Dendritic cell treated with granulocyte-macrophage colony-stimulating factor and Interleukin-4, amounts not matched to agents 40 ng/mL and 50 ng/mL, for 4 days (primary cell): ENCODE measurements around the gene FOXP2.

Experiments
- H3K27ac Mint-ChIP-seq: one replicate; pipeline ENCODE4 v1.8.0; 2022; ENCODE audit warnings: mild to moderate bottlenecking, mixed read lengths
- H3K27me3 Mint-ChIP-seq: one replicate; pipeline ENCODE4 v1.8.0; 2022; ENCODE audit warnings: mild to moderate bottlenecking, mixed read lengths
- H3K36me3 Mint-ChIP-seq: one replicate; pipeline ENCODE4 v1.8.0; 2022; ENCODE audit warnings: low read depth, mixed read lengths
- H3K4me1 Mint-ChIP-seq: one replicate; pipeline ENCODE4 v1.8.0; 2022; ENCODE audit warnings: low read depth, mixed read lengths
- H3K4me3 Mint-ChIP-seq: one replicate; pipeline ENCODE4 v1.8.0; 2022; ENCODE audit warnings: mild to moderate bottlenecking, moderate library complexity, mixed read lengths
- H3K9me3 Mint-ChIP-seq: one replicate; pipeline ENCODE4 v1.8.0; 2022; ENCODE audit warnings: mixed read lengths
- intact Hi-C: fragments of 100-400 bp; cut with micrococcal nuclease; formaldehyde crosslinking; loops from one replicate; pipeline ENCODE4 v1.15.0; 2022

Gene FOXP2

DNA sequence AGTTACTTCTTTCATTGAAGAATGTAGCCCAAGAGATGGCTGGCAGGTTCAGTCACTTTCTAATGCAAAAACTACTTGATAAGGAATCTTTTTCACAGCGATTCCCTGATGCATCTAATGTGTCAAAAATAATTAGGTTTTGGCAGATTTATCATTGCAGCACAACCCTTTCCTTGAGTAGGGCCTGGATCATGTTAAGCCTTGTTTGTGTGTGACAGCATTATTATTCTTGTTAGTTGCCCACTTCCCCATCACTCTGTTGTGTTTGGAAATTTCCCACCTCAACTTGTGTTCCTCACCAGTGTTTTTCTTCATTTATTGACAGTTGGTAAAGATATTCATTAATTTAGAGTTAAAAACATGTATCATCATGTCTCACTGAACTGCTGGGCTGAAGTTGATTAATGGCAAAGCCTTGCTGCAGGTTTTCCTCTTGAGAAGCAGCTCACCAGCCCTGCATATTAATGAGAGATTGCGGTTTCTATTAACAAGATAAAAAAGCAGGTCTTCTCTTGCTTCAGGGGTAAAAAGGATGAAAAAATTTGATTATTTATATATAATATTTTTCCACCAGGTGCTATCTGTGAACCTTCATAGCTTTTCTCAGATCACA lies 273.9 kb downstream of the FOXP2 start:
- Mint-ChIP-seq H3K4me3 (no peak overlapping the region), H3K27me3 (no peaks in the 10 kb centered on the region), H3K36me3 (no peaks in the 10 kb centered on the region), H3K4me1 (no peaks in the 10 kb centered on the region), H3K27ac (no peak overlapping the region), H3K9me3 (no peaks in the 10 kb centered on the region)
- intact Hi-C loops = no loop called here

DNA sequence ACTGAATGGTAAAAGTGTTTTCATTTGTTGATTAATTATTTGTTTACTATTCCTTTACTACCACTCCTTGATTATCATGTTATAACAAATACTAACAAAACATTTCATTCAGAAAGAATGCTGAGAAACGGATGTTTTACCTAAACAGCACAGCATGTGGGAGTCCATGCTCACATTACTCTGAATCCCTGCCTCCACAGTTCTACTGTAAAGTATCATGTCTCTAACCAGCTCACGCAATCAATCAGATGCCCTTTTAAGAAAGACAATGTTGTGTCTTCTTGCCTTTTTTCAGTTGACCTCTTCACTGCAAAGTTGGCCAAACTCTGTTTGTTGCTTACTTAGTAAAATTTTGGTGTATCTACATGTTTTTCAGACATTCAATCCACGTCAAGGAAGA lies 274.8 kb downstream of the FOXP2 start:
- Mint-ChIP-seq H3K9me3 (no peaks in the 10 kb centered on the region), H3K27me3 (no peaks in the 10 kb centered on the region), H3K4me3 (no peak overlapping the region), H3K4me1 (no peaks in the 10 kb centered on the region), H3K36me3 (no peaks in the 10 kb centered on the region), H3K27ac (no peak overlapping the region)
- intact Hi-C loops = no loop called here

DNA sequence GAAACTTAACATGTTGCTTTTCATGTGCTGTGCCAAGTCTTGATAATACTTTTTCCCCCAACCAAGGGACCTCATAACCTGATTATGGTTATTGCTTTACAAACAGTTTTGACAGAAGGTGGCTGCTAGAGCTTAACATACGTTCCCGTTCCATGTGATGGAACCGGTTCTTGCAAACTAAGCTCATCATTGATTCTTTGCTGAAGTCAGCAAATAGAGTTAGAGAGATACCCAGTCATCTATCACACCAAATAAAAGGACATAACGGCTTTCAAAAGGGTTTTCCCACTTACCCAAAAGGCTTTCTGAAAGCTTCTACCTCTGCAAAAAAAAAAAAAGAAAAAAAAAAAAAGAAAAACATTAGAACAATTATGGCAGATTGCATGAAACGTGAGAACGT lies 277.0 kb downstream of the FOXP2 start:
- Mint-ChIP-seq H3K27ac (no peak overlapping the region), H3K36me3 (no peaks in the 10 kb centered on the region), H3K4me3 (no peak overlapping the region), H3K9me3 (no peaks in the 10 kb centered on the region), H3K27me3 (no peaks in the 10 kb centered on the region), H3K4me1 (no peaks in the 10 kb centered on the region)
- intact Hi-C loops = no loop called here

DNA sequence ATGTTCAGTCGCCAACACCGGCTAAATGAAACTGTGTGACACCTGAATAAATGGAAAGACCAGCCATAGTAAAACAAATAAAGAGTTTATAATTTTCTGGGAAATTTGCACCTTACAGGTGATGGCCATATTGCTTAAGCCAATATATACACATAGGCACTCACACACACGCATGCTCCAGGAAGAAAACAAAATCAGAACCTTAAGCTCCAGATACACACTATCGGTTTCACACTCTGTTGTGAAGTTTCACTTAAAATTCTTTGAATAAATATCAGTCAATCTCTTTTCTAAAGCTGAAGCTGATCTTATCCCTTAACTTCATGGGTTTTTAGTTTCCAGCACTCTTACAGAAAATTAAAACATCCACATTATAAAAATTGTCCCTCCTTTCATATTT lies 280.6 kb downstream of the FOXP2 start:
- intact Hi-C loops = no loop called here
- H3K9me3 Mint-ChIP-seq = no peaks in the 10 kb centered on the region
- no peaks in the 10 kb centered on the region for H3K4me1 Mint-ChIP-seq
- H3K27me3 Mint-ChIP-seq = no peaks in the 10 kb centered on the region
- no peak overlapping the region for H3K27ac Mint-ChIP-seq
- no peak overlapping the region for H3K4me3 Mint-ChIP-seq
- H3K36me3 Mint-ChIP-seq = no peaks in the 10 kb centered on the region

DNA sequence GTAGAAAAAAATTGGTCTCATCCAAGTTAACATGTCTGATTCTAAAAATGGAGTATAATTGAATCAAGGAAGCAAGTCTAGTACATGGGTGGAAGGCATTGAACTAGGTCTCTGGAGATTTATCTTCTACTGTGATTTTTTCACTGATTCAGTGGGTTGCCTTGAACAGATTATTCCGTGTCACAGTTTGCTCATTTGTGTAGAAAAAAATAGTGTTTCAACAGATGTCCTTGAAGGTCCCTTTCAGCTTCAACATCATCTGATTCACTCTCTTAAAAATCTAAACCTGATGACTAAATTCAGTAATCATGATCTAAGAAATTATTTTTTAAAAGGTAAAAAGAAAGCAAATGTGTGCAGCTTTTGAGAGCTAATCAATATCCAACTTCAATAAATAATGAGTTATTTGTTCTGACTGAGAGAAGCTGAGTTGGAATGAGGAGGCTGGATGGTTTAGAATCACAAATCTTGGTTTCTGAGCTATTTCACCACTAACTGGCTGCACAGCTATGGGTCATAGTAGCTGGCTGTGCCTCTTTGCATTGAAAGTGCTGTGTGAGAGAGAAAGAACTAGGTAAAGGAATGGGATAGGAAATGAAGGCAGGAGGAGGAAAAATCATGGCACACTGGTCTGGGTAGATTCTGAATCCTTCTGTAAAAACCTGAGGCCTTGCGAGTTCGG lies 285.8 kb downstream of the FOXP2 start:
- no peaks in the 10 kb centered on the region for H3K4me1 Mint-ChIP-seq
- peaks cover 12% of the 10 kb centered on the region for H3K9me3 Mint-ChIP-seq
- no peaks in the 10 kb centered on the region for H3K36me3 Mint-ChIP-seq
- intact Hi-C loops = no loop called here
- H3K27ac Mint-ChIP-seq = no peak overlapping the region
- no peaks in the 10 kb centered on the region for H3K27me3 Mint-ChIP-seq
- H3K4me3 Mint-ChIP-seq = no peak overlapping the region

DNA sequence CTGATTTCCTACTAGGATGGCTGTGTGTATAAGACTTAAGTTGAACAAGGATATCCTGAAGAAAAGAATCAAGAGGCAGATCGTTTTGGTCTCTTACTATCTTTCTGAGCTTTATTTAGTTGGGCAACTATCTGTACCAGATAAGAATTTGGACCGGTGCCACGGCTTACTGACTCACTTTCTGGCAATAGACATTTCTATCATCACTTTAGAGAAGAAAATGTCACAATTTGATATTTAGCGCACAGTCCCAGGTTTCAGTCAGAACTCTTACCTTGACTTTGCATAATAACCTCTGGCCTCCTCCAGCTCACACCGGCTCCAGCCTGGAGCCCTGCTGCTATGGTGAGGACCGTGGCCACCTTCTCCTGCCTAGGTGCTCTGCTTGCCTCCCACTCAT lies 289.1 kb downstream of the FOXP2 start:
- Mint-ChIP-seq H3K9me3 (peaks cover 13% of the 10 kb centered on the region), H3K27ac (no peak overlapping the region), H3K36me3 (no peaks in the 10 kb centered on the region), H3K27me3 (no peaks in the 10 kb centered on the region), H3K4me3 (no peak overlapping the region), H3K4me1 (no peaks in the 10 kb centered on the region)
- intact Hi-C loops = no loop called here

DNA sequence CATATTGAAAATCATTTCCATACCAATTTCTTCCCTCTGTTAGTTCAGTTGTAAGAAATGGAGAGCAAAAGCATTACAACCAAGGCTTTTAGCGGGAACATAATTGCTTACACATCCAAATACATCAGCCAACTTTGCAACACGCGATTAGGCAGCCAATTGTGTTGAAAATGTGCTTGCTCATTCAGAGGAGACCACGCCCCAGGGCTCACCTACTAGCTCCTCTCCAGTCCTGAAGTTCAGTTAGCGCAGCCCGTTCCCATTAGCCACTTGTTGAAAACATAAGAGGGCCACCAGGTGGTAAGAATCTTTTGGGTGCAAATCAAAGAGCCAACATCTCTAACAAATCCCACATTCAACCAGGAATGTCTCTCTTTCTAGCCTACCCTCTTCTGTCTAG lies 294.0 kb downstream of the FOXP2 start:
- H3K27me3 Mint-ChIP-seq = no peaks in the 10 kb centered on the region
- no peak overlapping the region for H3K4me3 Mint-ChIP-seq
- no peak overlapping the region for H3K27ac Mint-ChIP-seq
- H3K36me3 Mint-ChIP-seq = no peaks in the 10 kb centered on the region
- intact Hi-C loops = no loop called here
- H3K4me1 Mint-ChIP-seq = no peaks in the 10 kb centered on the region
- H3K9me3 Mint-ChIP-seq = peaks cover 16% of the 10 kb centered on the region

DNA sequence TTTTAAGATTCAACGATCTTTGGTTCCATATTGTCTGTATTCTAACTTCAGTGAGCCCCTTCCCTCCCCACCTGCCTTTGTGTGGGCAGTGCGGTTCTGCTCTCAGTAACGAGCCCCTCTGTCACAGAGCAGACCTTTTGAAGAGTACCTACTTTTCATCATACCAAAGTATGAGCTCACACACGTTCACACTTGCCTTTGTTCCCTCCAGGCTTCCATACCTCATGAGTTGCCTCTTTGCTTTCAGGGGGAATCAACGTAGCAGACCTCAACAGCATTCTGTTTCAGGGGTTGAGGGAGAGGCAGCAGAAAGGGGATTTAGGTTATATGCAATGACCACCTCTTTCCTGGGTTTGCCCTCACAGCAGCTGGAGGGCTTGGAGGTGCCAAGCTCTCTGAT lies 295.9 kb downstream of the FOXP2 start:
- Mint-ChIP-seq H3K4me1 (no peaks in the 10 kb centered on the region), H3K36me3 (no peaks in the 10 kb centered on the region), H3K27me3 (no peaks in the 10 kb centered on the region), H3K4me3 (no peak overlapping the region), H3K27ac (no peak overlapping the region), H3K9me3 (peaks cover 8% of the 10 kb centered on the region)
- intact Hi-C loops = no loop called here

DNA sequence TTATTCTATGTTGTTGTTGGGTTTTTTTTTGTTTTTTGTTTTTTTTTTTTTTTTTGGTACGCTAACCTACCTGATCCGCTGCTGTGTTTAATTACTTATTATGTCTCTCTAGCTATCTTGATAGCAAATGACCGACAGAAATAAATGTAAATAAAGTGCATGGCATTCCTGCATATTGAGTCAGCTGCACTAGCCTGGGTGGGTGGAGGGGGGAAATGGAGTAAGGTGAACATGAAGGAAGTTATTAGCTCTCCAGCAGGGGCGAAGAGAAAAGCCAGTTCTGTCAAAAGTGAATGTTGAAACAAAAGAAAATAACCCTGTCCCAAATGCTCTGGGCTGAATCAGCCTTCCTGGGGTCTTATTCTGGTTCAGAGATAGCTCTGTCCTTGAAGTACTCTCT lies 296.6 kb downstream of the FOXP2 start:
- no peak overlapping the region for H3K27ac Mint-ChIP-seq
- intact Hi-C loops = no loop called here
- no peaks in the 10 kb centered on the region for H3K4me1 Mint-ChIP-seq
- no peaks in the 10 kb centered on the region for H3K36me3 Mint-ChIP-seq
- peaks cover 8% of the 10 kb centered on the region for H3K9me3 Mint-ChIP-seq
- no peaks in the 10 kb centered on the region for H3K27me3 Mint-ChIP-seq
- H3K4me3 Mint-ChIP-seq = no peak overlapping the region

DNA sequence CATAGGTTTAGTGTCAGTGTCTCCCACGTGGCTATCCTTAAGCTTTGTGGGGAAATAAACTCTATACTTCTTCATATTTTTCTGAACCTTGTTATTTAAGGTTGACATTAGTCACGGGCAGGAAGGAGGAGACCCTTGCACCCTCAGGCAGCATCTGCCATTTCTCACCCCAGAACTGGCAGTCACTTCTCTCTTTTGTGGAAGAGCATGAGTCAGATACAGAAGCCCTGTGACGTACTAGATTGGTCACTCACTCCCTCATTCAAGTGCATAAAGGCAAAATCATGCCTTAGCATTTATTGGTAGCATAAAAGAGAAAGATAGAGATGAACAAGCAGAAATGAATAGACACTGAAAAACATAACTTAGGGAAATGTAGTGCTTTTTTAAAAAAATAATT lies 301.3 kb downstream of the FOXP2 start:
- H3K9me3 Mint-ChIP-seq = no peaks in the 10 kb centered on the region
- intact Hi-C loops = no loop called here
- no peaks in the 10 kb centered on the region for H3K27me3 Mint-ChIP-seq
- H3K27ac Mint-ChIP-seq = no peak overlapping the region
- no peak overlapping the region for H3K4me3 Mint-ChIP-seq
- no peaks in the 10 kb centered on the region for H3K4me1 Mint-ChIP-seq
- H3K36me3 Mint-ChIP-seq = no peaks in the 10 kb centered on the region

DNA sequence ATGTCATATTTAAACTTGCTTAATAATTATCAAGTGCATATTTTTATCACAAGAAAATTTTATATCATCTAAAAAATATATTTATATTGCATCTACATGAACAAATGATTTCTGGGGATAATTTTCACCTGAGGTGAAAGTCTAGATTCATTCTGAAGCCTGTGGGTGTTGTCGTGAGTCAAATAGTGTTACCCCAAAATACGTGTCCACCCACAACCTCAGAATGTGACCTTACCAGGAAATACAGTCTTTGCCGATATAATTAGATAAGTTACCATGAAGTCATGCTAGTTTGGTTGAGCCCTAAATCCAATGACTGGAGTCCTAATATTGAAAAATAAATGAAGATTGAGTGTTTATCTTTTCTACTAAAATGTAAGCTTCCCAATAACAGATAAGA lies 304.2 kb downstream of the FOXP2 start:
- no peaks in the 10 kb centered on the region for H3K4me1 Mint-ChIP-seq
- H3K27me3 Mint-ChIP-seq = no peaks in the 10 kb centered on the region
- no peak overlapping the region for H3K4me3 Mint-ChIP-seq
- intact Hi-C loops = no loop called here
- no peaks in the 10 kb centered on the region for H3K36me3 Mint-ChIP-seq
- no peak overlapping the region for H3K27ac Mint-ChIP-seq
- no peaks in the 10 kb centered on the region for H3K9me3 Mint-ChIP-seq

DNA sequence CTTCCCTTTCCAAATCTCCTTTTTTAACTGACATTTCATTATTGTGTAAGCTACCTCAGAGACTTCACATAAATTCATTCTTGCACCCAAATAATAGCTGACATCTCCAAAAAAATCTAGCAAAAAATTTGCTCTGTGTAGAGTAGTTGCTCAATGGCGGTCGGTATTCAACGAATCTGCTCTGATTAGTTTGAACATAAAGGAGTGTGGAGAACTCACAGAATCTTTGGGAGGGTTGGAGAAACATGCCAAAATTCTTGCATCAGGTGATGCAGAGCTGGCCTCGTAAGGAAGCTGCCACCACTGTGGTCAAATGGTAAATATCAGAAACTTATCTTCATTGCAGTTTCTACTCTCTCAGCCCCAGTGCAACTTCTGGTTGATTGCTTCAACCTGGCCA lies 306.1 kb downstream of the FOXP2 start:
- Mint-ChIP-seq H3K27me3 (no peaks in the 10 kb centered on the region), H3K36me3 (no peaks in the 10 kb centered on the region), H3K4me3 (no peak overlapping the region), H3K27ac (no peak overlapping the region), H3K9me3 (no peaks in the 10 kb centered on the region), H3K4me1 (no peaks in the 10 kb centered on the region)
- intact Hi-C loops = no loop called here

DNA sequence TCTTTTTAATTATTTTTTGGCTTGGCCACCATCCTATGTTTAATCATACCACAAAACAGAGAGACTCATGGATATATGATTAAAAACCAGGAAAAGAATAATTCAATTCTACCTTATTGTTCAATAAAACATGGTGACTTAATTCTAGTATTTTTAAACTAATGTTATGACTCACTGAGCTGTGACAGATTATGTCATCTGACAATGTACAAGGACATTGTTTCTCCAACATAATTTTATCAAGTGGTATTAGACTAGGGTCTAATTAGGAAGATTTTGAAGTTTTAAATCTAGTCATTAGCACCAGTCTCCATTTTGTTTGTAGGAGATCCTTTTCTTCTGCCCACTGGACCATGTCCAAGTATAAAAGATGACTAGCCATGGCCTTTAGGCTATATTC lies 307.9 kb downstream of the FOXP2 start:
- Mint-ChIP-seq H3K4me1 (no peaks in the 10 kb centered on the region), H3K27me3 (no peaks in the 10 kb centered on the region)
- intact Hi-C loops = no loop called here

DNA sequence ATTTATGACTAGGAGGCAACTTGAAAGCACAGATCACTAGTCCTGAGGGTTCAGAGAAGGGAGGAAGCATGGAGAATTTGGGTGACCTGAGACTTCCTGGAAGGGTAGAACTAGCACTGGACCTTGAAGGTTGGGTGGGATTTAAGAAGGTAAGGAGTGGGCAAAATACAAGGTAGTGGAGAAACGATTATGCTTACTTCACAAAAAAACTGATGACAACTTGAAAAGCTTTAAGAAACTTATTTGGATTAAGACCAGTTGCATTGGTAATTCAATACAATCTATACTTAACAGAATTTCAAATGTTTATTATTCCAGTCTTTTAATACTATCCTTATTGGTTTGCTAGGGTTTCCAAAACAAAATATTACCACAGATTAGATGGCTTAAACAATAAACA lies 308.7 kb downstream of the FOXP2 start:
- Mint-ChIP-seq H3K4me3 (no peak overlapping the region), H3K4me1 (no peaks in the 10 kb centered on the region), H3K36me3 (no peaks in the 10 kb centered on the region), H3K27ac (no peak overlapping the region), H3K27me3 (no peaks in the 10 kb centered on the region), H3K9me3 (peaks cover under 1% of the 10 kb centered on the region)
- intact Hi-C loops = no loop called here

More for the DNA sequence above, 307.9 kb downstream of the FOXP2 start:
- no peaks in the 10 kb centered on the region for H3K36me3 Mint-ChIP-seq
- no peak overlapping the region for H3K27ac Mint-ChIP-seq
- no peaks in the 10 kb centered on the region for H3K9me3 Mint-ChIP-seq
- H3K4me3 Mint-ChIP-seq = no peak overlapping the region

DNA sequence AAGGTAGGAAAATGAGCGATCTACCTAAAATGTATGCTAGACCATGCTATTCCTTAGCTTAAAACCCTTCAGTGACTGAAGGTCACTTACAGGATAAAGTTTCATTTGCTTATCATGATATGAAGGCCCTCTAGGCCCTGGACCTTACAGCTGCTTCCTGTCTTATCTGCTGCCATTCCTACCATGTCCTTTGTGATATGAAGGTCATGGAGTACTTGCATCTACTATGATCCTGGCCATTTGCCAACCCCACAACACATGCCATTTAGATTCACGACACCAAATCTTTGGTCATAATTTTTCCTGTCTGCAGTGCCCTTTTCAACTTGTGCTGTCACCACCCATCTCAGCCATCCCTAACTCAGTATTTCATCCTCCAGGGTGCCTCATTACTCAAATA lies 325.5 kb downstream of the FOXP2 start:
- no peaks in the 10 kb centered on the region for H3K27me3 Mint-ChIP-seq
- no peaks in the 10 kb centered on the region for H3K4me1 Mint-ChIP-seq
- no peak overlapping the region for H3K27ac Mint-ChIP-seq
- H3K4me3 Mint-ChIP-seq = no peak overlapping the region
- peaks cover 7% of the 10 kb centered on the region for H3K9me3 Mint-ChIP-seq
- intact Hi-C loops = no loop called here
- H3K36me3 Mint-ChIP-seq = no peaks in the 10 kb centered on the region
